ENCODE measurements around the gene LRRC27. TPM values are rescaled to one million over a fixed set of nuclear protein-coding genes. Genes with fewer than 3 reads are reported as not detected.

LRRC27 gene
- total RNA-seq, 1 donor, result 13.4 TPM

DNA sequence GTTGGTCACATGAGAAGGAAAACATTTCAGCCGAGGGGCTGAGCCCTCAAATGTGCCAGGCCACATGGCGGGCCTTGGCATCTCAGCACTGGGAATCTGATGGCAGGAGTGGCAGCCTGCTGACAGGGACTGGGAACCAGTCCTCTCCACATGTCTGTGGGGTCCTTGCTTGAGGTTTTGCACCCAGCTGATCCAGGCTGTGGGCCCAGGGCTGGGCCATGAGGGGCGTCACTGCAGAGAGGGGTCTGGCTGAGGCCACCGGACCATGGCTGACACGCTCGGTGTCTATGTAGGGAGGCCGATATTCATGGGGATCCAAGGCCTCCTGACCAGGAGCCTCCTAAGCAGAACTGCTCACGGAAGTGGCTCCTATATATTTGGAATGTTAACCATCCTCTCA is 34.0 kb downstream of the LRRC27 start:
- DNase-seq (ENCODE audit: insufficient read length, low spot score, missing footprints), result peak; percentile 41
- Histone ChIP-seq H2AFZ (ENCODE audit: low read length) (no peak overlapping the region), H3K36me3 (ENCODE audit: insufficient read depth, low read length) (no peaks in the 10 kb centered on the region), H4K20me1 (ENCODE audit: insufficient read depth, low read length) (no peaks in the 10 kb centered on the region), H3K4me3 (ENCODE audit: insufficient read depth, low read length) (no peak overlapping the region), H3K9me3 (ENCODE audit: low read depth, low read length) (no peaks in the 10 kb centered on the region), H3K79me2 (ENCODE audit: insufficient read depth, low read length) (no peaks in the 10 kb centered on the region), H3K4me1 (ENCODE audit: insufficient read depth, low read length) (peaks cover 3% of the 10 kb centered on the region), H3K27me3 (ENCODE audit: insufficient read depth, low read length) (no peaks in the 10 kb centered on the region), H3K27ac (ENCODE audit: low read depth, low read length) (no peak overlapping the region), H3K4me2 (ENCODE audit: insufficient read depth, low read length) (no peak overlapping the region)
- TF ChIP-seq CTCF (IDR thresholded peaks at IDR 0.05; ENCODE audit: extremely low read depth, low read depth, low read length), result no peak

- H4K20me1 ChIP-seq (ENCODE audit: insufficient read depth, low read length), result no peaks in the 10 kb centered on the region
- H2AFZ ChIP-seq (ENCODE audit: low read length), result no peak overlapping the region
- no peaks in the 10 kb centered on the region for H3K9me3 ChIP-seq (ENCODE audit: low read depth, low read length)
- no peak overlapping the region for H3K27ac ChIP-seq (ENCODE audit: low read depth, low read length)
- no peak overlapping the region for H3K4me2 ChIP-seq (ENCODE audit: insufficient read depth, low read length)
- no peaks in the 10 kb centered on the region for H3K79me2 ChIP-seq (ENCODE audit: insufficient read depth, low read length)
- H3K4me1 ChIP-seq (ENCODE audit: insufficient read depth, low read length), result peaks cover 3% of the 10 kb centered on the region
- DNase-seq (ENCODE audit: insufficient read length, low spot score, missing footprints), result peak; percentile 57
- no peaks in the 10 kb centered on the region for H3K36me3 ChIP-seq (ENCODE audit: insufficient read depth, low read length)
- no peak overlapping the region for H3K4me3 ChIP-seq (ENCODE audit: insufficient read depth, low read length)
- TF ChIP-seq CTCF (IDR thresholded peaks at IDR 0.05; ENCODE audit: extremely low read depth, low read depth, low read length), result no peak
- no peaks in the 10 kb centered on the region for H3K27me3 ChIP-seq (ENCODE audit: insufficient read depth, low read length)
These were observed 34.5 kb downstream of the LRRC27 start for GRCh38 chr10:132366499-132366898.

- Histone ChIP-seq H3K27ac (ENCODE audit: low read depth, low read length) (no peak overlapping the region), H3K4me3 (ENCODE audit: insufficient read depth, low read length) (no peak overlapping the region), H2AFZ (ENCODE audit: low read length) (no peak overlapping the region), H3K9me3 (ENCODE audit: low read depth, low read length) (no peaks in the 10 kb centered on the region), H3K4me2 (ENCODE audit: insufficient read depth, low read length) (no peak overlapping the region), H3K36me3 (ENCODE audit: insufficient read depth, low read length) (no peaks in the 10 kb centered on the region), H3K79me2 (ENCODE audit: insufficient read depth, low read length) (no peaks in the 10 kb centered on the region), H3K4me1 (ENCODE audit: insufficient read depth, low read length) (peaks cover 3% of the 10 kb centered on the region), H4K20me1 (ENCODE audit: insufficient read depth, low read length) (no peaks in the 10 kb centered on the region), H3K27me3 (ENCODE audit: insufficient read depth, low read length) (no peaks in the 10 kb centered on the region)
- no peak for TF ChIP-seq CTCF (IDR thresholded peaks at IDR 0.05; ENCODE audit: extremely low read depth, low read depth, low read length)
- no peak for DNase-seq (ENCODE audit: insufficient read length, low spot score, missing footprints)
These were observed 36.4 kb downstream of the LRRC27 start for GRCh38 chr10:132368391-132368790.

DNA sequence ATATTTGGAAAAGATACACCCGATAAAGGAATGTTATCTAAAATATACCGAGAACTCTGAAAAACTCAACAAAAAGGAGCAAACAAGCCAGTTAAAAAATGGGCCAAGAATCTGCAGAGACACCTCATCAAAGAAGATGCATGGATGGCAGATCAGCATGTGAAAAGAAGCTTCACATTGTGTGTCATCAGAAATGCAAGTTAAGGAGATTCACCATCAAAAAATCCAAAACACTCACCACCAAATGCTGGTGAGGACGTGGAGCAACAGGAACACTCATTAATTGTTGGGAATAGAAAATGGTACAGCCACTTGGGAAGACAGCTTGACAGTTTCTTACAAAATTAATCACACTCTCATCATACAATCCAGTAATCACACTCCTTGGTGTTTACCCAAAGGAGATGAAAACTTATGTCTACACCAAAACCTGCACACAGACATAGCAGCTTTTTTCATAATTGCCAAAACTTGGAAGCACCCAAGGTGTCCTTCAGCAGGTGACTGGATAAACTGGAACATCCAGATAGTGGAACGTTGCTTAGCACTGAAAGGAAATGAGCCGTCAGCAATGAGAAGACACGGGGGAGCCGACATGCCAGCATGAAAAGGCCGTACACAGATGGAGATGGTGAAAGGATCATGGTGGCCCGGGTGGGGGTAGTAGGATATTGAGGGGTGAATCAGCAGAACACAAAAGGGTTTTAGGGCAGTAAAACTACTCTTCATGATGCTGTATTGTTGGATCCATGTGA is 37.1 kb downstream of the LRRC27 start:
- Histone ChIP-seq H3K36me3 (ENCODE audit: insufficient read depth, low read length) (no peaks in the 10 kb centered on the region), H2AFZ (ENCODE audit: low read length) (no peak overlapping the region), H4K20me1 (ENCODE audit: insufficient read depth, low read length) (no peaks in the 10 kb centered on the region), H3K27me3 (ENCODE audit: insufficient read depth, low read length) (no peaks in the 10 kb centered on the region), H3K4me3 (ENCODE audit: insufficient read depth, low read length) (no peak overlapping the region), H3K9me3 (ENCODE audit: low read depth, low read length) (no peaks in the 10 kb centered on the region), H3K27ac (ENCODE audit: low read depth, low read length) (no peak overlapping the region), H3K4me1 (ENCODE audit: insufficient read depth, low read length) (peaks cover 3% of the 10 kb centered on the region), H3K4me2 (ENCODE audit: insufficient read depth, low read length) (no peak overlapping the region), H3K79me2 (ENCODE audit: insufficient read depth, low read length) (no peaks in the 10 kb centered on the region)
- TF ChIP-seq CTCF (IDR thresholded peaks at IDR 0.05; ENCODE audit: extremely low read depth, low read depth, low read length), result no peak
- peak; percentile 89 for DNase-seq (ENCODE audit: insufficient read length, low spot score, missing footprints)

Data from osteoblast (primary cell).